GM21717 (cell line): ENCODE results near the gene SLC41A3.

ENCODE experiments used
- ATAC-seq: cut with Tn5 transposase; IDR thresholded peaks from one replicate; pipeline ENCODE4 v1.9.1; 2021; ENCODE audit warnings: mild to moderate bottlenecking, moderate library complexity; ENCODE audit not compliant: unreplicated experiment

Gene SLC41A3

GRCh38 chr3:126083913-126084767, at the start of gene SLC41A3:
TSS of gene SLC41A3 (minus strand) at chr3:126084124. CDS start at chr3:126068219, 15,905 bp downstream.
- ATAC-seq, result peak; percentile 95

DNA sequence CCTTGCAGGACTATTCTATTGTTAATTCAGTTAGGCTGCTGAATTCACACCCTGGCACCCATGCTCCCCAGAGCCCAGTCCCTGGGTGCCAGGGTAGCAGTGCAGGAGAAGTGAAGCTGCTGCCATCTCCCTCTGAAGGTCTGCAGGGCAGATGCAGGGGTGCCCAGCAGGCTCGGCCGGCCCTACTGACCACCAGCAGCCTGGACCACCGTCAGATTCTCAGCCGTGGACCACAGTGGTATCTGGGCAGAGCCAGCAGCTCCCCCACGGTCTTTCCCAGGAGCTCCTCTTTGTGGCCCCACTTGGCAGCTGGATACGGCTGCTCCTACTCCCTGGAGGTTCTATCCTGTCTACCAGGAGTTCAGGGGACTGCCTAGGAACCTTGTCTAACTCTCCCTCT, 49.7 kb upstream of the SLC41A3 start:
- ATAC-seq, result no peak

GRCh38 chr3:126132751-126133511, 49.0 kb upstream of the SLC41A3 start:
- ATAC-seq, result no peak

- ATAC-seq, result no peak
These were observed 48.2 kb upstream of the SLC41A3 start for GRCh38 chr3:126131881-126132750.

DNA sequence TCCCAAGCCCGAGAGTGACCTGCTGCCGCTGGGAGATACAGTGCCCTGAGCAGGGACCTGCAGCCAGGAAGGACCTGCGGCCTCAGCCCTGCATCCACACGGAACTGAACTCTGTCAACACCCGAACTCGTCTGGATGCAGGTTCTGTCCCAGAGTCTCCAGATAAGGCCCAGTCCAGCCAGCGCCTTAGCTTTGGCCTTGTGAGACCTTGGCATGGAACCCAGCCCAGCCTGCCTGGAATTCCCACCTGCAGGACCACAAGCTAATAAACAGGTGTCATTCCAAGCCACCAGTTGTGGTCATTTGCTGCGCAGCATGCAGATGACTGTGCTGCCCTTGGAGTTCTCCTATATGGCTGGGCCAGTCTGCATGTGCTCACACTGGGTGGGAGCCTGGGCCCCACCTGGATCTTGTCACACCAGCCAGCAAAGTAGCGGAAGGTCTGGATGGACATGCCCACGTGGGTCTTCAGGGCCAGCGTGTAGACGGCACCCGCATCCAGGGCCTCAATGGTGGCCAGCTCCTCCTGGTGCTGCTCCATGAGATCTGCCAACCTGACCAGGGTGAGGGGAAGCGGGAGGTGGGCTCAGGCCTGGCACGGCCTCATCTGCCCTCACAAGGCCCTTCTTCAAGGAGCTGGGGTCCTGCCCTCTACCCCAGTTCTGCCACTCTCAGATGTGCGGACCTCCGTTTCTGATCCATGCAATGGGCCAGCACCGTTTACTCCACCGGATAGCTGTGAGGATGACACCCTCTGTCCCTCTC, 47.2 kb upstream of the SLC41A3 start:
- ATAC-seq, result no peak

DNA sequence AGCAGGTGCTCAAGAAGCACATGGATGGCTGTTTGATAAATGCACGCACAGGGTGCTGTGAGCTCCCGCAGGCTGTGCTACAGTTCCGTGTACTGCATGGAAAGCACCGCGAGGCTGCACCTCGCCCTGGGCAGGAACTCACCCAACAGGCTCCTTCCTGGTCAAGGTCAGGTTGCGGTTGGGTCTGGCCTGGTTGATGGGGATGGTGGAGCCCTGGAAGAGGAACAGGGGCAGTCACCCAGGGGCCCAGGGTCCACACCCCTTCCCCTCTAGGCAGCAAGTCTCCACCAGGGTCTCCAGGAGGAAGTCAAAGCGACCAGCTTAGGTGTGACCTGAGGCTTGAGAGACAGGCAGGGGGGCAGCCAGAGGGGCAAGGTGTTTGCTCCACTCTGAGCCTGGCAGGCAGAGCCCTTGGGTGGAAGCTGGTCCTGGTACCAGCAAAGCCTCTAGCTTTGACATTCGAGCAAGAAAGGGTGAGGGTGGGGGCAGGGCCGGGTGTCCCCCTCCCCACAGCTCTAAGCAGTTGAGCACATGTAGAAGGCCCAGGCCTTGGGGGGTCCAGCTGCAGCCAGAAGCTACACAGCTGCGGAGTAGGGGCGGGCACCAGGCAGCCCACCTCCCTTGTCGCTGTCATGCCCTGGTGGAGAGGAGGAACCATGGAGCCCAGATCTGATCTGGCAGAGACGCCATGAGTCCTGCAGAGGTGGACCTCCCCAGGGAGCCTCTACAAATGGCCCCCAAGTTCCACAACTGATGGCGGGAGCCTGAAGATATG, 46.3 kb upstream of the SLC41A3 start:
- no peak for ATAC-seq

DNA sequence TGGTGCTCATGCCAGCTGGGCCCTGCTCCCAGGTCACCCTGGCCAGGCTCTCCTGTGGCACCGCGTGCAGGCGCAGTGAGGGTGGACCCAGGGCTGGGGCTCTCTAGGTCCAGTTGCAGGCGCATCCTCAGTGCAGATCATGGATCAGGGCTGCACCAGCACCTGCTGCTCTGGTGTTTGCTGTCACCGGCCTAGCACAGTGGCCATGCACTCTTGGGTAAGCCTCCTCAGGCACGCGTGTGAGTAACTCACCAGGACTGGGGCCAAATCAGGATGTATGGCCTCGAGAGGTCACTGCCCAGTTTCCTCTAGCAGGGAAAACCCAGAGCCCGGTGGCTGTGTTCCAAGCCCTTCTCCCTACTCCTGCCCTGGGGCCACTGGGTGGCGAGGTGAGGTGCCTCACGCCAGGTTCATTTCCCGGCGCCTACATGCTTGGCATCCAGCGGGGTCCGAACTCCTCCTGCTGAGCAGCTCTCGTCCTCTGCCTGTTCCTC, 45.5 kb upstream of the SLC41A3 start:
- ATAC-seq, result no peak

GRCh38 chr3:126128504-126129397, 44.8 kb upstream of the SLC41A3 start:
- no peak for ATAC-seq

GRCh38 chr3:126127904-126128303, 44.0 kb upstream of the SLC41A3 start:
- no peak for ATAC-seq

DNA sequence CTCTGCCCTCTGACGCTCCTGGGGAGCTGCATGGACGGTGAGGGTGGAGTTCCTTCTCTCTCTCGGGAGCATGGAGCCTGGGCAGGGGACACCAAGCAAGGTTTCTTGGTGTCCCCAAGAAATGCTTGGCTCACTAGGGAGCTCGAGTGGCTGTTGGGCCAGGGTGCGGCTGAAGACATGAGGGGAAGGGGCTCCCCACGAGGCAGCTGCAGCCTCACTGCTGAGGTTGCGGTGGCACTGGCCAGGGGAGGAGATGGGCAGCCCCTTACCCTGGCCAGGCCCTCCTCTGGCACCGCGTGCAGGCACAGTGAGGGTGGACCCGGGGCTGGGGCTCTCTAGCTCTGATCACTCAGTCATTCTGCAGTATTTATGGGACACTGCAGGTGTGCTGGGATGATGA, 43.5 kb upstream of the SLC41A3 start:
- no peak for ATAC-seq

DNA sequence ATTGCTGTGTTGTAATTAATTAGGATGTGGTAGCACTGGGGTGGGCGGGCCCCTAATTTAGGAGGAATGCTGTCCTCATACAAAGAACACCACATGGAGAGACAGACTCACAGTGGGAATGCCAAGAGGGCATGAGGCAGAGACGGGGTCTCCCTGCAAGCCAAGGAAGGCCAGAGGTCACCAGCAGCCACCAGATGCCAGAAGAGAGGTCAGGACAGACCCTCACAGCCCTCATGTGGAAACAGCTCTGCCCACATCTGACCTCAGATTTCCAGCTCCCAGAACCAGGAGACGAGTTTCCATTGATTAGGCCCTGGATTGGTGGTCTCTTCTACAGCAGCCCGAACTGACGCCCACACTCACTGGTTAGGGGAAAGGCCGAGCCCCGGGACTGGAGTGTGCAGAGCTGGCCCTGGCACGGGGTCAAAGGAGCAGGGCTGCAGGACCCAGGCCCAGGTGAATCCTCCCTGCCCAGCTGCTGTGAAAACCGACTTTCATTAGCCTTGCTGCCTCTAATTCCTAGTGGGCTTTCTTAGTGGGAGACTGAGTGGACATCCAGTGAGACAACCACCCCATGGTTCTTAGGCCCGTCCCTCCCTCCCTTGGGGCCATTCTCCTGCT, 43.0 kb upstream of the SLC41A3 start:
- no peak for ATAC-seq

GRCh38 chr3:126126286-126126685, 42.4 kb upstream of the SLC41A3 start:
- ATAC-seq, result no peak

DNA sequence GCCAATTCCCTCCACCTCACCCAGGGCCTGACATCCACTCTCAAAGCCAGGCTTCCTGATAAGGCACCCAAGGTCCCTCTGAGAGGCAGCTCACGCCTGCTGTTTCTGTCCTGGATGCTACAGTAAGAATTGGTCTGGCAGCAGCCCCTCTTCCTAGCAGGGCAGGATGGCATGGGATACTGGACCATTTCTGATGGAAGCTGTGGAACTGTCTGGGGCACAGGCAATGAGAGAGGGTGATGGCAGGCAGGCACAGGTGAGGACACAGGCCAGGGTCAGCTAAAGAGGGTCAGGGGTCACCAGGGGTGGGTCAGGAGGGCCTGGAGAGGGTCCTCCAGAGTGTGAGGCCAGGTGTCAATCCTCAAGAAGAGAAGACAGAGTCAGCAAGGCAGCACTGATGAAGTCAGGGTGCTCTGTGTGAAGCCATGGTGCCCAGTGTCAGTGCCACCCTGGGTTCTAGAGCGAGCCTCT, 41.9 kb upstream of the SLC41A3 start:
- no peak for ATAC-seq

DNA sequence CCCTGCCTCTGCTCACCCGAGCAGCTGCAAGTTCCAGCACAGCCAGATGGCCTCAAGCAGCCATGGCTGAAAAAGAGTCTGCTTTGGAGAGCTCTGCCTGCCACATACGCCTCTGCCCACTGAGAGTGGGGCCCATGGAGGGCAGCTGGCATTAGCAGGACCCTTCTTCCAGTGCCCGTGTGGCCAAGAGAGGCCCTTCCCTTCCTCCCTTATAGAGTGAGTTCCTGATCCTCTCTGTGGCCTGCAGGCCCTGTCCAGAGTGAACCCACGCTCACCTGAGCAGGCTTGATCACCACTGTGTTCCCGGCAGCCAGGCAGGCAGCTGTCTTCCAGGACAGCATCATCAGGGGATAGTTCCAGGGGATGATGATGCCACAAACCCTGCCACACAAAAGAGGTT, 41.4 kb upstream of the SLC41A3 start:
- ATAC-seq, result no peak

DNA sequence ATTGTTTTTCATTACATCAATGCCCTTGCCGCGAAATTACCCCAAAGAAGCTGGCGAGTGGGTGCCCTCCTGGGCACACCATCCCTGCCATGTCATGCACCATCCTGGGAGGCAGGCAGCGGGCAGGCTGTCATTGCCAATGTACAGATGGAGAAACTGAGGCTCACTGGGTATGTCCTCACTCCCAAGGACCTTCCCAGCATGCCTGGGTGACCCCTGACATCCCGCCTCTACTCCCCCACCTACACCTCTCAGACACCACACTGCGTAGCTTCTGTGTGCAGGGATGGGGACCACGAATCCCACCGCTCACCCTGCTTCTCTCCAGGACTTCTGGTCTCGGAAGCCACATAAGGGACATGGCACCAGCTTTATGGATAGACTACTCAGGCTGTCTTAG, 41.0 kb upstream of the SLC41A3 start:
- no peak for ATAC-seq

DNA sequence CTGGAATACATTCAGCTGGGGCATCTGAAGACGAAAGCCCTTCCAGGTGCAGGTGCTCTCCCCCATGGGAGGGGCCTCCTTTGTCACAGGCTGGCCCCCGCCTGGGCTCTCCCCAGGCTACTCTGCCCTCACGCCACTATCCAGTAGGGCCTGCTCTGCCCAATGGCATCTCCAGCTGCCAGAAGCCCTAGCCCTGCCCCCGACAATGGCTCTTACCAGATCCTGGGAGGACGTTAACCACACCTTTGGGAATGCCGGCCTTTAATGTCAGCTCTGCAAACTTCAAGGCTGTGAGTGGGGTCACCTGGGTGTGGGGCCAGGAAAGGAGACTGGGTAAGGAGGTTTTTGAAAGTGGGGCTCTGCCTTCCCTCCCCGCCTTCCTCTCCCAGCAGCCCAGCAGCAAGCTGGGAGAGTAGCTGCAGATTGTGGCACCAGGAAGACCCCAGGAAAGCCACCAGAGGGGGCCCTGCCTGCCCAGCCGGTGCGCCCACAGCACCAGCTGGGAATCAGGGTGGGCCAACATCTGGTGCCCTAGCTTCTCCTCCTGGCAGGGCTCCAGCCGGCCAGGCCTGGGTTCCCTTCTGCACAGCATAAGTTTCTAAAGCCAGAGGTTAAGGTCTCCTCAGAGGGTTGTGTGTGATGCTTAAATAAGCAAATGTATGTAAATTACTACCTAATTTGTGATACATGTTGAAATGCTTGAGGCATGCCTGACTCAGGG, 40.4 kb upstream of the SLC41A3 start:
- no peak for ATAC-seq

DNA sequence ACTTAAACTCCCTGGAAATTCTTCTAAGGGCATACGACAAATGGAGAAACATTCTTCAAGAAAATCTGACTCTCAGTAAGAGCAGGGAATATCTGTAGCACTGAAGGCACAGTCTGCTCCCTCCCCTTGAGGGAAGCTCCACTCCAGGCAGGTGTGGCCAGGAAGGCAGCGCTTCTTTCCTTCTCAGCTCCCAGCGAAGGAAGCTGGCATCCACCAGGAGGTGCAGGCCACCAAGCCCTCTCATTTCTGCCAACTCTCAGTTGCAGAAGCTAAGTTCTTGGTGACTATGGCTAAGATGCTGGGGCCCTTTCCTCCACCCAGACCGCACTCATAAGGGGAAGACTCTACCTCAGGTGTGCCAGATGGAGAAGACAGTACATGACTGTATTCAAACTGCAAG, 37.7 kb upstream of the SLC41A3 start:
- no peak for ATAC-seq
